HEK293 (cell line): ENCODE measurements around the gene SEMA4F.

Experiments
- IKZF3 ChIP-seq: fragments of 450-650 bp; IDR thresholded peaks from 2 replicates; pipeline ENCODE4 v1.5.0; 2018; ENCODE audit warnings: missing biosample characterization, mild to moderate bottlenecking, missing genetic modification characterization, moderate library complexity
- OSR2 ChIP-seq: fragments of 450-650 bp; formaldehyde crosslinking; IDR thresholded peaks from 2 replicates; pipeline ENCODE4 v1.5.1; 2016; ENCODE audit warnings: missing biosample characterization, missing genetic modification characterization
- REPIN1 ChIP-seq: fragments of 450-650 bp; formaldehyde crosslinking; IDR thresholded peaks from 2 replicates; pipeline ENCODE4 v1.5.1; 2017; ENCODE audit warnings: missing biosample characterization, missing genetic modification characterization, low read depth
- SP2 ChIP-seq: fragments of 450-650 bp; formaldehyde crosslinking; IDR thresholded peaks from 2 replicates; pipeline ENCODE4 v1.5.1; 2016; ENCODE audit warnings: missing biosample characterization, missing genetic modification characterization
- ZFHX2 ChIP-seq: fragments of 450-650 bp; formaldehyde crosslinking; conservative IDR thresholded peaks from 2 replicates; pipeline ENCODE4 v1.5.1; 2016; ENCODE audit warnings: missing biosample characterization, missing genetic modification characterization
- ZNF274 ChIP-seq, 2 experiments: fragments of 200-500 bp in 1 of 2; fragments of 450-650 bp in 1 of 2; sonication (Bioruptor generic) in 1 of 2; formaldehyde crosslinking in 1 of 2; IDR thresholded peaks; 2 replicates each; pipeline versions ENCODE4 v1.5.1 to v1.6.1; 2014 to 2016; ENCODE audit warnings: borderline replicate concordance in 1 of 2, inconsistent platforms in 1 of 2, low read length in 1 of 2, missing biosample characterization in 1 of 2, missing genetic modification characterization in 1 of 2
- ZNF350 ChIP-seq: fragments of 450-650 bp; formaldehyde crosslinking; IDR thresholded peaks from 2 replicates; pipeline ENCODE4 v1.5.0; 2017; ENCODE audit warnings: missing biosample characterization, mild to moderate bottlenecking, missing genetic modification characterization
- ZNF366 ChIP-seq: fragments of 450-650 bp; formaldehyde crosslinking; conservative IDR thresholded peaks from 2 replicates; pipeline ENCODE4 v1.5.1; 2016; ENCODE audit warnings: missing biosample characterization, missing genetic modification characterization
- ZNF561 ChIP-seq: fragments of 450-650 bp; IDR thresholded peaks from 2 replicates; pipeline ENCODE4 v1.5.1; 2018; ENCODE audit warnings: missing biosample characterization, missing genetic modification characterization, borderline replicate concordance
- ZNF624 ChIP-seq: fragments of 450-650 bp; formaldehyde crosslinking; IDR thresholded peaks from 2 replicates; pipeline ENCODE4 v1.5.1; 2017; ENCODE audit warnings: missing biosample characterization, missing genetic modification characterization
- ZNF768 ChIP-seq: fragments of 450-650 bp; formaldehyde crosslinking; IDR thresholded peaks from 2 replicates; pipeline ENCODE4 v1.5.1; 2018; ENCODE audit warnings: missing biosample characterization, mild to moderate bottlenecking, missing genetic modification characterization
- ZSCAN16 ChIP-seq: fragments of 450-650 bp; formaldehyde crosslinking; IDR thresholded peaks from 2 replicates; pipeline ENCODE4 v1.5.1; 2016; ENCODE audit warnings: missing biosample characterization, missing genetic modification characterization
- TF ChIP-seq, protein P1 (sequence below): fragments of 450-650 bp; formaldehyde crosslinking; IDR thresholded peaks from 2 replicates; pipeline ENCODE4 v1.5.1; 2016; ENCODE audit warnings: missing biosample characterization, missing genetic modification characterization, borderline replicate concordance
- TF ChIP-seq, protein P2 (sequence below): fragments of 450-650 bp; formaldehyde crosslinking; IDR thresholded peaks from 2 replicates; pipeline ENCODE4 v1.5.1; 2016; ENCODE audit warnings: missing biosample characterization, missing genetic modification characterization
- TF ChIP-seq, protein P3 (sequence below): fragments of 450-650 bp; formaldehyde crosslinking; IDR thresholded peaks from 2 replicates; pipeline ENCODE4 v1.5.1; 2016; ENCODE audit warnings: missing biosample characterization, missing genetic modification characterization
- TF ChIP-seq, protein P4 (sequence below): fragments of 450-650 bp; formaldehyde crosslinking; conservative IDR thresholded peaks from 2 replicates; pipeline ENCODE4 v1.5.1; 2016; ENCODE audit warnings: low read depth, missing biosample characterization, missing genetic modification characterization
- TF ChIP-seq, protein P5 (sequence below): fragments of 450-650 bp; formaldehyde crosslinking; IDR thresholded peaks from 2 replicates; pipeline ENCODE4 v1.5.1; 2017; ENCODE audit warnings: missing biosample characterization, missing genetic modification characterization
- TF ChIP-seq, protein P6 (sequence below): fragments of 450-650 bp; formaldehyde crosslinking; IDR thresholded peaks from 2 replicates; pipeline ENCODE4 v1.5.1; 2017; ENCODE audit warnings: missing biosample characterization, missing genetic modification characterization
- TF ChIP-seq, protein P7 (sequence below): fragments of 450-650 bp; IDR thresholded peaks from 2 replicates; pipeline ENCODE4 v1.5.1; 2018; ENCODE audit warnings: missing biosample characterization, mild to moderate bottlenecking, missing genetic modification characterization

The SEMA4F gene

DNA sequence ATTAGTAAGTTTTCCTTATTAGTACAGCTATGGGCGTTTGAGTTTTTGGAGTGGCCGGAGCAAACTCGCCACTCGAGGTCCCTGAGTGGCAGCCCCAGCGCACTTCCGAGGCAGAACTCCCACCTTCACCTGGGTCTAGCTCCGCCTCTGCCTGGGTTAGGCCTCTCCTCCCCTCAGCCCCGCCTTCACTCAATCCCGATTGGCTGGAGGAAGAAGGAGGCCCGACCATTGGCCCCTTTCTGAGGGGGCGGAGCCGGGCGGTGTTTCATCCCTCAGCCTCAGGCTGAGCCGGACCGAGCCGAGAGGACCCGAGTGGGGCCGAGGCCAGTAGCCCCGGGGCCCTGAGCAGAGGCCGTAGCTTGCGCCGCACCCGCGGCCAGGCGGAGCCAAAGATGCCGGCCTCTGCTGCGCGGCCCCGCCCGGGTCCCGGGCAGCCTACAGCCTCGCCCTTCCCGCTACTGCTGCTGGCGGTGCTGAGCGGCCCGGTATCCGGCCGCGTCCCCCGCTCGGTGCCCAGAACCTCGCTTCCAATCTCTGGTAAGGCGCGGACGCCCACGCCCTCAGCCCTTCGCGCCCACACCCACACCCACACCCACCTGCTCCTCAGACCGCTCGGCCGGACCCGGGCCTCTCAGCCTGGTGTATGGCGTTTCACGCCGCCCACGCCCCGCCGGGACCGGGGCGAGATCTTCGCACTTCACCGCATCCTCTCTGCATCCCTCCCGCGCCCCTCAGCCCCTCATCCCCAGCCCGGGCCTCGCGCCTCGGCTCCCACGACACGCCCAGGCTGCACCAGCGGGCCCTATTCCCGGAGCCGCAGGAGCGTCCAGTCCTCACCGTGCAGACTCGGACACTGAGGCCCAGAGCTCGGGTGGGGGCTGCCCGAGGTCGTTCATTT, at the start of gene SEMA4F (continued):
- TF ChIP-seq, protein P1, sequence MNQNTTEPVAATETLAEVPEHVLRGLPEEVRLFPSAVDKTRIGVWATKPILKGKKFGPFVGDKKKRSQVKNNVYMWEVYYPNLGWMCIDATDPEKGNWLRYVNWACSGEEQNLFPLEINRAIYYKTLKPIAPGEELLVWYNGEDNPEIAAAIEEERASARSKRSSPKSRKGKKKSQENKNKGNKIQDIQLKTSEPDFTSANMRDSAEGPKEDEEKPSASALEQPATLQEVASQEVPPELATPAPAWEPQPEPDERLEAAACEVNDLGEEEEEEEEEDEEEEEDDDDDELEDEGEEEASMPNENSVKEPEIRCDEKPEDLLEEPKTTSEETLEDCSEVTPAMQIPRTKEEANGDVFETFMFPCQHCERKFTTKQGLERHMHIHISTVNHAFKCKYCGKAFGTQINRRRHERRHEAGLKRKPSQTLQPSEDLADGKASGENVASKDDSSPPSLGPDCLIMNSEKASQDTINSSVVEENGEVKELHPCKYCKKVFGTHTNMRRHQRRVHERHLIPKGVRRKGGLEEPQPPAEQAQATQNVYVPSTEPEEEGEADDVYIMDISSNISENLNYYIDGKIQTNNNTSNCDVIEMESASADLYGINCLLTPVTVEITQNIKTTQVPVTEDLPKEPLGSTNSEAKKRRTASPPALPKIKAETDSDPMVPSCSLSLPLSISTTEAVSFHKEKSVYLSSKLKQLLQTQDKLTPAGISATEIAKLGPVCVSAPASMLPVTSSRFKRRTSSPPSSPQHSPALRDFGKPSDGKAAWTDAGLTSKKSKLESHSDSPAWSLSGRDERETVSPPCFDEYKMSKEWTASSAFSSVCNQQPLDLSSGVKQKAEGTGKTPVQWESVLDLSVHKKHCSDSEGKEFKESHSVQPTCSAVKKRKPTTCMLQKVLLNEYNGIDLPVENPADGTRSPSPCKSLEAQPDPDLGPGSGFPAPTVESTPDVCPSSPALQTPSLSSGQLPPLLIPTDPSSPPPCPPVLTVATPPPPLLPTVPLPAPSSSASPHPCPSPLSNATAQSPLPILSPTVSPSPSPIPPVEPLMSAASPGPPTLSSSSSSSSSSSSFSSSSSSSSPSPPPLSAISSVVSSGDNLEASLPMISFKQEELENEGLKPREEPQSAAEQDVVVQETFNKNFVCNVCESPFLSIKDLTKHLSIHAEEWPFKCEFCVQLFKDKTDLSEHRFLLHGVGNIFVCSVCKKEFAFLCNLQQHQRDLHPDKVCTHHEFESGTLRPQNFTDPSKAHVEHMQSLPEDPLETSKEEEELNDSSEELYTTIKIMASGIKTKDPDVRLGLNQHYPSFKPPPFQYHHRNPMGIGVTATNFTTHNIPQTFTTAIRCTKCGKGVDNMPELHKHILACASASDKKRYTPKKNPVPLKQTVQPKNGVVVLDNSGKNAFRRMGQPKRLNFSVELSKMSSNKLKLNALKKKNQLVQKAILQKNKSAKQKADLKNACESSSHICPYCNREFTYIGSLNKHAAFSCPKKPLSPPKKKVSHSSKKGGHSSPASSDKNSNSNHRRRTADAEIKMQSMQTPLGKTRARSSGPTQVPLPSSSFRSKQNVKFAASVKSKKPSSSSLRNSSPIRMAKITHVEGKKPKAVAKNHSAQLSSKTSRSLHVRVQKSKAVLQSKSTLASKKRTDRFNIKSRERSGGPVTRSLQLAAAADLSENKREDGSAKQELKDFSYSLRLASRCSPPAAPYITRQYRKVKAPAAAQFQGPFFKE (tag by site-specific recombination): no peak
- TF ChIP-seq ZNF350 (tag by site-specific recombination): no peak
- no peak for TF ChIP-seq IKZF3 (tag by site-specific recombination)
- TF ChIP-seq, protein P2, sequence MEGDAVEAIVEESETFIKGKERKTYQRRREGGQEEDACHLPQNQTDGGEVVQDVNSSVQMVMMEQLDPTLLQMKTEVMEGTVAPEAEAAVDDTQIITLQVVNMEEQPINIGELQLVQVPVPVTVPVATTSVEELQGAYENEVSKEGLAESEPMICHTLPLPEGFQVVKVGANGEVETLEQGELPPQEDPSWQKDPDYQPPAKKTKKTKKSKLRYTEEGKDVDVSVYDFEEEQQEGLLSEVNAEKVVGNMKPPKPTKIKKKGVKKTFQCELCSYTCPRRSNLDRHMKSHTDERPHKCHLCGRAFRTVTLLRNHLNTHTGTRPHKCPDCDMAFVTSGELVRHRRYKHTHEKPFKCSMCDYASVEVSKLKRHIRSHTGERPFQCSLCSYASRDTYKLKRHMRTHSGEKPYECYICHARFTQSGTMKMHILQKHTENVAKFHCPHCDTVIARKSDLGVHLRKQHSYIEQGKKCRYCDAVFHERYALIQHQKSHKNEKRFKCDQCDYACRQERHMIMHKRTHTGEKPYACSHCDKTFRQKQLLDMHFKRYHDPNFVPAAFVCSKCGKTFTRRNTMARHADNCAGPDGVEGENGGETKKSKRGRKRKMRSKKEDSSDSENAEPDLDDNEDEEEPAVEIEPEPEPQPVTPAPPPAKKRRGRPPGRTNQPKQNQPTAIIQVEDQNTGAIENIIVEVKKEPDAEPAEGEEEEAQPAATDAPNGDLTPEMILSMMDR (tag by site-specific recombination): 0 out of 2 replicates have a peak, but pooled peaks have one; percentile 6
- no peak for TF ChIP-seq ZNF768
- peak; percentile 31; the same call in 1 of the 2 replicates for TF ChIP-seq OSR2 (tag by site-specific recombination)
- TF ChIP-seq, protein P3, sequence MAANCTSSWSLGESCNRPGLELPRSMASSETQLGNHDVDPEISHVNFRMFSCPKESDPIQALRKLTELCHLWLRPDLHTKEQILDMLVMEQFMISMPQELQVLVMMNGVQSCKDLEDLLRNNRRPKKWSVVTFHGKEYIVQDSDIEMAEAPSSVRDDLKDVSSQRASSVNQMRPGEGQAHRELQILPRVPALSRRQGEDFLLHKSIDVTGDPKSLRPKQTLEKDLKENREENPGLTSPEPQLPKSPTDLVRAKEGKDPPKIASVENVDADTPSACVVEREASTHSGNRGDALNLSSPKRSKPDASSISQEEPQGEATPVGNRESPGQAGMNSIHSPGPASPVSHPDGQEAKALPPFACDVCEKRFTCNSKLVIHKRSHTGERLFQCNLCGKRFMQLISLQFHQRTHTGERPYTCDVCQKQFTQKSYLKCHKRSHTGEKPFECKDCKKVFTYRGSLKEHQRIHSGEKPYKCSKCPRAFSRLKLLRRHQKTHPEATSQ (tag by site-specific recombination): no peak
- TF ChIP-seq, protein P4, sequence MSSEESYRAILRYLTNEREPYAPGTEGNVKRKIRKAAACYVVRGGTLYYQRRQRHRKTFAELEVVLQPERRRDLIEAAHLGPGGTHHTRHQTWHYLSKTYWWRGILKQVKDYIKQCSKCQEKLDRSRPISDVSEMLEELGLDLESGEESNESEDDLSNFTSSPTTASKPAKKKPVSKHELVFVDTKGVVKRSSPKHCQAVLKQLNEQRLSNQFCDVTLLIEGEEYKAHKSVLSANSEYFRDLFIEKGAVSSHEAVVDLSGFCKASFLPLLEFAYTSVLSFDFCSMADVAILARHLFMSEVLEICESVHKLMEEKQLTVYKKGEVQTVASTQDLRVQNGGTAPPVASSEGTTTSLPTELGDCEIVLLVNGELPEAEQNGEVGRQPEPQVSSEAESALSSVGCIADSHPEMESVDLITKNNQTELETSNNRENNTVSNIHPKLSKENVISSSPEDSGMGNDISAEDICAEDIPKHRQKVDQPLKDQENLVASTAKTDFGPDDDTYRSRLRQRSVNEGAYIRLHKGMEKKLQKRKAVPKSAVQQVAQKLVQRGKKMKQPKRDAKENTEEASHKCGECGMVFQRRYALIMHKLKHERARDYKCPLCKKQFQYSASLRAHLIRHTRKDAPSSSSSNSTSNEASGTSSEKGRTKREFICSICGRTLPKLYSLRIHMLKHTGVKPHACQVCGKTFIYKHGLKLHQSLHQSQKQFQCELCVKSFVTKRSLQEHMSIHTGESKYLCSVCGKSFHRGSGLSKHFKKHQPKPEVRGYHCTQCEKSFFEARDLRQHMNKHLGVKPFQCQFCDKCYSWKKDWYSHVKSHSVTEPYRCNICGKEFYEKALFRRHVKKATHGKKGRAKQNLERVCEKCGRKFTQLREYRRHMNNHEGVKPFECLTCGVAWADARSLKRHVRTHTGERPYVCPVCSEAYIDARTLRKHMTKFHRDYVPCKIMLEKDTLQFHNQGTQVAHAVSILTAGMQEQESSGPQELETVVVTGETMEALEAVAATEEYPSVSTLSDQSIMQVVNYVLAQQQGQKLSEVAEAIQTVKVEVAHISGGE (tag by site-specific recombination): no peak
- TF ChIP-seq SP2 (tag by site-specific recombination): peak; percentile 91
- TF ChIP-seq ZSCAN16 (tag by site-specific recombination): no peak
- TF ChIP-seq ZFHX2: peak; percentile 99
- TF ChIP-seq ZNF274 (IDR thresholded peaks at IDR 0.05; ENCODE audit: low read length): no peak
- no peak for TF ChIP-seq ZNF274 (tag by site-specific recombination; IDR thresholded peaks at IDR 0.05; ENCODE audit: borderline replicate concordance)
- TF ChIP-seq, protein P5, sequence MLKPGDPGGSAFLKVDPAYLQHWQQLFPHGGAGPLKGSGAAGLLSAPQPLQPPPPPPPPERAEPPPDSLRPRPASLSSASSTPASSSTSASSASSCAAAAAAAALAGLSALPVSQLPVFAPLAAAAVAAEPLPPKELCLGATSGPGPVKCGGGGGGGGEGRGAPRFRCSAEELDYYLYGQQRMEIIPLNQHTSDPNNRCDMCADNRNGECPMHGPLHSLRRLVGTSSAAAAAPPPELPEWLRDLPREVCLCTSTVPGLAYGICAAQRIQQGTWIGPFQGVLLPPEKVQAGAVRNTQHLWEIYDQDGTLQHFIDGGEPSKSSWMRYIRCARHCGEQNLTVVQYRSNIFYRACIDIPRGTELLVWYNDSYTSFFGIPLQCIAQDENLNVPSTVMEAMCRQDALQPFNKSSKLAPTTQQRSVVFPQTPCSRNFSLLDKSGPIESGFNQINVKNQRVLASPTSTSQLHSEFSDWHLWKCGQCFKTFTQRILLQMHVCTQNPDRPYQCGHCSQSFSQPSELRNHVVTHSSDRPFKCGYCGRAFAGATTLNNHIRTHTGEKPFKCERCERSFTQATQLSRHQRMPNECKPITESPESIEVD: no peak
- no peak for TF ChIP-seq ZNF561 (tag by site-specific recombination)
- TF ChIP-seq ZNF624: no peak
- TF ChIP-seq, protein P6, sequence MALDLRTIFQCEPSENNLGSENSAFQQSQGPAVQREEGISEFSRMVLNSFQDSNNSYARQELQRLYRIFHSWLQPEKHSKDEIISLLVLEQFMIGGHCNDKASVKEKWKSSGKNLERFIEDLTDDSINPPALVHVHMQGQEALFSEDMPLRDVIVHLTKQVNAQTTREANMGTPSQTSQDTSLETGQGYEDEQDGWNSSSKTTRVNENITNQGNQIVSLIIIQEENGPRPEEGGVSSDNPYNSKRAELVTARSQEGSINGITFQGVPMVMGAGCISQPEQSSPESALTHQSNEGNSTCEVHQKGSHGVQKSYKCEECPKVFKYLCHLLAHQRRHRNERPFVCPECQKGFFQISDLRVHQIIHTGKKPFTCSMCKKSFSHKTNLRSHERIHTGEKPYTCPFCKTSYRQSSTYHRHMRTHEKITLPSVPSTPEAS (tag by site-specific recombination): no peak
- TF ChIP-seq, protein P7, sequence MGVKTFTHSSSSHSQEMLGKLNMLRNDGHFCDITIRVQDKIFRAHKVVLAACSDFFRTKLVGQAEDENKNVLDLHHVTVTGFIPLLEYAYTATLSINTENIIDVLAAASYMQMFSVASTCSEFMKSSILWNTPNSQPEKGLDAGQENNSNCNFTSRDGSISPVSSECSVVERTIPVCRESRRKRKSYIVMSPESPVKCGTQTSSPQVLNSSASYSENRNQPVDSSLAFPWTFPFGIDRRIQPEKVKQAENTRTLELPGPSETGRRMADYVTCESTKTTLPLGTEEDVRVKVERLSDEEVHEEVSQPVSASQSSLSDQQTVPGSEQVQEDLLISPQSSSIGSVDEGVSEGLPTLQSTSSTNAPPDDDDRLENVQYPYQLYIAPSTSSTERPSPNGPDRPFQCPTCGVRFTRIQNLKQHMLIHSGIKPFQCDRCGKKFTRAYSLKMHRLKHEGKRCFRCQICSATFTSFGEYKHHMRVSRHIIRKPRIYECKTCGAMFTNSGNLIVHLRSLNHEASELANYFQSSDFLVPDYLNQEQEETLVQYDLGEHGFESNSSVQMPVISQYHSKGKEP: no peak
- no peak for TF ChIP-seq REPIN1 (tag by site-specific recombination)
- TF ChIP-seq ZNF366 (tag by site-specific recombination): 0 out of 2 replicates have a peak, but pooled peaks have one; percentile 14
